ENCODE results near the gene GRIK5. TPM values are rescaled to one million over a fixed set of nuclear protein-coding genes. Genes with fewer than 3 reads are reported as not detected.
"Not testable (repeated sequence)": the region's sequence is repeated elsewhere in the genome, so short reads cannot be mapped to it uniquely, and the experiment has no call there.

Gene GRIK5
- total RNA-seq, 1 donor, result not detected

- DNase-seq (ENCODE audit: low read depth), result no peak
- no peak for TF ChIP-seq CTCF (IDR thresholded peaks at IDR 0.05; ENCODE audit: insufficient read depth, low read depth, low read length)
- H3K4me3 ChIP-seq (ENCODE audit: low read depth, low read length), result no peak overlapping the region
Observed at GRCh38 chr19:42053037-42053935, 16.7 kb downstream of the GRIK5 start.

GRCh38 chr19:42052241-42052863 lies 17.7 kb downstream of the GRIK5 start:
- no peak overlapping the region for H3K4me3 ChIP-seq (ENCODE audit: low read depth, low read length)
- no peak for DNase-seq (ENCODE audit: low read depth)
- no peak for TF ChIP-seq CTCF (IDR thresholded peaks at IDR 0.05; ENCODE audit: insufficient read depth, low read depth, low read length)

- H3K4me3 ChIP-seq (ENCODE audit: low read depth, low read length), result no peak overlapping the region
- no peak for DNase-seq (ENCODE audit: low read depth)
- no peak for TF ChIP-seq CTCF (IDR thresholded peaks at IDR 0.05; ENCODE audit: insufficient read depth, low read depth, low read length)
Observed at GRCh38 chr19:42051166-42052115, 18.6 kb downstream of the GRIK5 start.

GRCh38 chr19:42048992-42049391 lies 21.0 kb downstream of the GRIK5 start:
- DNase-seq (ENCODE audit: low read depth), result peak; percentile 25
- peak overlapping the region; percentile 17 for H3K4me3 ChIP-seq (ENCODE audit: low read depth, low read length)
- no peak for TF ChIP-seq CTCF (IDR thresholded peaks at IDR 0.05; ENCODE audit: insufficient read depth, low read depth, low read length)

- H3K4me3 ChIP-seq (ENCODE audit: low read depth, low read length), result no peak overlapping the region
- no peak for TF ChIP-seq CTCF (IDR thresholded peaks at IDR 0.05; ENCODE audit: insufficient read depth, low read depth, low read length)
- no peak for DNase-seq (ENCODE audit: low read depth)
Observed at GRCh38 chr19:42045575-42045974, 24.4 kb downstream of the GRIK5 start.

GRCh38 chr19:42042455-42043170 lies 27.4 kb downstream of the GRIK5 start:
- no peak overlapping the region for H3K4me3 ChIP-seq (ENCODE audit: low read depth, low read length)
- TF ChIP-seq CTCF (IDR thresholded peaks at IDR 0.05; ENCODE audit: insufficient read depth, low read depth, low read length), result no peak
- no peak for DNase-seq (ENCODE audit: low read depth)

- DNase-seq (ENCODE audit: low read depth); H3K4me3 ChIP-seq (ENCODE audit: low read depth, low read length): not testable (repeated sequence)
Observed at GRCh38 chr19:42040491-42040890, 29.5 kb downstream of the GRIK5 start.

All from fibroblast of villous mesenchyme (primary cell).